GDM1 (cell line): Measurements from ENCODE around the gene NKIRAS1.

Experiments
- DNase-seq: peaks from one replicate; lab custom pipeline; 2025; lab: John Stamatoyannopoulos, UW

NKIRAS1 gene

DNA sequence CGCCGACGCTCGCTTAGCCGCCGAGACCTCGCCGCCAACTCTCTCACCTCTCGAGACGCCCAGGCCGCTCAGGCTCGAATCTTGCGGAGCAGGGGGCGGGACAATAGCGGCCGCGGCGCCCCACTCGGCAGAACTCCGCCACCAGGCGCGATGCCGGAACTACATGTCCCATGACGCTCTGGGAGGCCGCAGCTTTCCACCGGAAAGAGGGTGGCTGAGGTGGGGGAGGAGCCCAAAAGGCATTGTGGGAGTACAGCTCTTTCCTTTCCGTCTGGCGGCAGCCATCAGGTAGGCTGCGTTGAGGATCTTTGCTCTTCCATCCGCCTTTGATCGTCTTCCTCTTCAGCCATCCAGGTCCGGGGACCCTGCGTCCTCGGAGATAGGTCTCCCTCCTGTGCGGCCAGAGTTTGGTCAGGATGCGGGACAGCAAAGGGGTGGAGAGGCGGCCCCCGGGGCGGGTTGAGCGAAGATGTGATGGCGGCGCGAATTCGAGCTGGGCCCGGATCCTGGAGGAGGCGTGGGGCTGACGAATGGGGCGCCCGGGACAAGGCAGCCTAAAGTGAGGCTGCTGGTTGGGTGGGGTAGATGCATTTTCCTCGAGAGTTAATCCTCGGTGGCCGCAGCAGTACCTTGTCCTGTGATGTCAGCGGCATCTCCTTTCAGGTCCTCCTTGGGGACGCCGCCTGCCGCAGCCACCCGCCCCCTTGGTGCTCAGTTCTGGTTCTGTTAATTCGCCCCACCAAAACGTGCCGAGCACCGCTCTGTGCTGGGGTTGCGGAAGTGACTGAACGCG lies at the start of gene NKIRAS1, which contains the start of gene RPL15:
Gene NKIRAS1 (minus strand): TSS at position 105 of the 793 bp plus-strand sequence. CDS start 6,086 bp downstream, outside the sequence.
Gene RPL15 (plus strand): TSS at position 247 of the 793 bp plus-strand sequence. CDS start 728 bp downstream, outside the sequence.
- DNase-seq = peak; percentile 96

DNA sequence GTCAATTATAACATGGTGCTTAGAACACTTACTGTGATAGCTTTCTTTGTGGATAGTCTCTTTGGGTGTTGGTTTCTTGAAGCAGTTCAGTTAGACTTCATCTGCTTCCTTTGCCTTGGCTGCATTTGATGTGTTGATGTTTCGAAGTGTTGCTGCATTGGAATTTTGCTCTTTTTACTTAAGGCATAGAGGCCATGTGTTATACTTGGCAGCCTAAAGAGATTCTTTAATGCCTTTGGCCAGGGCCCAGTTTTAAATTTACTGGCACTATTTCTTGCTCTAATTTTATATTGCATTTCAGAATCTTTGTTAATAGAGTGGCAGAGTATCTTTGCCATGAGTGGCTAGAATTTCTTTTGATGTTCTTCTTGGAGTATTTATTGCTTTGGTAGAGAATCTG lies 49.5 kb upstream of the NKIRAS1 start:
- no peak for DNase-seq

DNA sequence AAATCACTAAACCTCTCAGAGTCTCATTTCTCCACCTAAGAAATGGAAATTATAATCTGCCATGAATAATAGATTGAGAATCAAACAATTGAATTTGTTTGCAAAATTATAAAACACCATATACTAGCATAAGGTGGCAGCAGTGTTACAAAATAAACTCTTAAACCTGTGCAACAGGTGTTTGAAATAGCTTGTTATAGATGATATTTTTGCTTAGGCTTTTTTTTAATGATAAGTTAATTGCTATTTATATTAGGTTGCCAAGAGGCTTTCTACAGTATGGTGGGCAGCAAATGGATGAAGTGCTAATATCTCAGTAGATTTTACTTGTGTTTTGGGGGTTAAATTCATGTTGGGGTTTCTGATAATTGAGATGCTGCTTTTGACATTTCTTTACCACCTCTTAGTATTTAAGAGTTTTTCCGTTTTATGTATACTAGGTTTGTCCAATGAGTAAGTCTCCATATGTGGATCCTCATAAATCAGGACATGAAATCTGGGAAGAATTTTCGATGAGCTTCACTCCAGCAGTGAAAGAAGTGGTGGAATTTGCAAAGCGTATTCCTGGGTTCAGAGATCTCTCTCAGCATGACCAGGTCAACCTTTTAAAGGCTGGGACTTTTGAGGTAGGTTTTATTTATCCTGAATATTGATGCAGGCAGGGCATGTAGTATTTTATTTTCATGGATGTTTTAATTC lies 47.9 kb upstream of the NKIRAS1 start:
- no peak for DNase-seq

DNA sequence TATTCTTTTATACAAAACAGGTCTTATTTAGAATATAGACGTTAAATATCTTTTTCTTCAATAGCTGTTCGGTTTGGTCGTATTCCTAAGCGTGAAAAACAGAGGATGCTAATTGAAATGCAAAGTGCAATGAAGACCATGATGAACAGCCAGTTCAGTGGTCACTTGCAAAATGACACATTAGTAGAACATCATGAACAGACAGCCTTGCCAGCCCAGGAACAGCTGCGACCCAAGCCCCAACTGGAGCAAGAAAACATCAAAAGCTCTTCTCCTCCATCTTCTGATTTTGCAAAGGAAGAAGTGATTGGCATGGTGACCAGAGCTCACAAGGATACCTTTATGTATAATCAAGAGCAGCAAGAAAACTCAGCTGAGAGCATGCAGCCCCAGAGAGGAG lies 45.1 kb upstream of the NKIRAS1 start:
- no peak for DNase-seq

DNA sequence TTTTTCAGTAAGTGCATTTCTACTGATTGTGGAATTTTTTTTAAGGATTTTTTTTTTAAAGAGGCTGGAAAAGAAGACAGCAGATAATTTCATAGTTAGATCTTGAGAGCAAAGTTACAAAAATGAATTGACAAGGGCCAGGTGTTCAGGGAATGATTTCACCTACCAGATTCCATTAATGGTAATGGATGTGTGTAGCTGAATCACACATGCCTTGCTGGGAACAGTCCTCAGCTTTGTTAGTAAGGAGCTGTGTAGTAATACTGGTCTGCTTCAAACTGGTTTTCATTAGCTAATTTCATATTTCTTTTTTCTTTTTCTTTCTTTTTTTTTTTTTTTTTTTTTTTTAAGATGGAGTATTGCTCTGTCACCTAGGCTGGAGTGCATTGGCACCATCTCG lies 44.3 kb upstream of the NKIRAS1 start:
- no peak for DNase-seq

DNA sequence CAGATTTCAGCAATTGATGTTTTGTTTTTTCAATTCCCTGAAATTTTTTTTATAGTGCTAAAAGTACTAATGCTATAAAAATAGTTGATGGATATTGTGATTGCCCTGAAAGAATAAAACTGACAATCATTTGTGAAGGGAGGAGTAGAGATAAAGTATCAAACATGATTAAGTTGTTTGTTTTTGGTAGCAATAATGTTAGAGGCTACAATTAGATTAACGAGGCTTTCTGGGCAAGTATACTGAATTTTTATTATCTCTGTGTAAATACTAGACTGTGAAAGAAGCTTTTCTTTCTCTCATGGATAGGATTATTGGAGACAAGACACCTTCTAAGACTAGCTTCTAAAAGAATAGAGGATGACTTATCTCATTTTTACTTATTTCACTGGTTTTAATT lies 43.9 kb upstream of the NKIRAS1 start:
- DNase-seq = no peak

DNA sequence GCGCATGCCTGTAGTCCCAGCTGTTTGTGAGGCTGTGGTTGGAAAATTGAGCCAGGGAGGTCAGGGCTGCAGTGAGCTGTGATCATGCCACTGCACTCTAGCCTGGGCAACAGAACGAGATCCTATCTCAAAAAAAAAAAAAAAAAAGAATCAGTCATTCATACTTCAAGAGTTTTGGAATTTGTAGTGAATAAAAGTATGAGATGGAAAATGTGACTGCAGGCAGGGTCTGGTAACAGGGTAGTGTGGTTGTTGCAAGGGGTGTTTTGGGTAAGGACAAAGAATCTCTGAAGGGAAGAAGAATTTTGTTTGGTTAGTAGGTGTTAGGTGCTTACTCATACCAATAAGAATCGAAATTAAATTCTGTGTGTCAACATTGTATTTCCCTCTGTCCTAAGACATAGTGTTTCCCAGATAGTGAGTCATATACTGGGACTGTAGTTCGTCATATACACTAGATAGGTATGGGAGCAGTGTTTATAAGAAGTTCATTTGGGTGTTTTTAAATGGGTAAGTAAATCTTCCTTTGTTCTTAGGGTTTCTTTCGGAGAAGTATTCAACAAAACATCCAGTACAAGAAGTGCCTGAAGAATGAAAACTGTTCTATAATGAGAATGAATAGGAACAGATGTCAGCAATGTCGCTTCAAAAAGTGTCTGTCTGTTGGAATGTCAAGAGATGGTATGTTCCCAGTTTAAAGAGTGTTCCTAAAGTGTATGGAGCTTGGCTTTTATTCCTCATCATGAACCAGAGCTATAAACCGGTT lies 42.5 kb upstream of the NKIRAS1 start:
- DNase-seq = no peak

DNA sequence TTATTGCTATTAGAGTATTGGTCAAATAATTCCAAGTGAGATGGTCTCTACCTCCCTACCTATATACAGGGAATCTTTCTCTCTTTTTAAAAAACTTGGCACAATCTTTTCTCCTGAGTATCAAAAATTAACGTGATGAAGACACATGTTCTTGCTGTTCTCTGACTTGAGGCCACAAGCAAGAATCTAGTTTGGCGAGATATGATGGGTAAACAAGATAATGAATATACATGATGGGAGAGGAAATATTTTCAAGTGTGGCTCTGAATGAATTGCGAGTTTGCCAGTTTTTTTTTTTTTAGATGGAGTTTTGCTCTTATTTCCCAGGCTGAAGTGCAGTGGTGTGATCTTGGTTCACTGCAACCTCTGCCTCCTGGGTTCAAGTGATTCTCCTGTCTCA lies 39.9 kb upstream of the NKIRAS1 start:
- no peak for DNase-seq

DNA sequence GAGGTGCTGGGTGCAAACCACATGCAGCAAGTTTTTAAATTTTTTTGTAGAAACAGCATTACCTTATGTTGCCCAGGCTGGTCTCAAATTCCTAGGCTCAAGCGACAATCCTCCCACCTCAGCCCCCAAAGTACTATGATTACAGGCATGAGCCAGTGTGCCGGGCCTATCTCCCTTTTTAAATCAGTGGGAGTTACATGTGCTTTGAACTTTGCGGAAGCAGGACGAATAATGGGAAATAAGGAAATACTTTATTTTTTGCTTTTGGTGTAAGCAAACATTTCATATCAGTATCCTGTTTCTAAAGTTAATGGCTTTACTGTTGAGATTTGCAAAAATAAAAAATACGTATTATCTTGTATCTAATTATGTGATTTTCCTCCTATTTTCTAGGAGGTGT lies 37.4 kb upstream of the NKIRAS1 start:
- no peak for DNase-seq

DNA sequence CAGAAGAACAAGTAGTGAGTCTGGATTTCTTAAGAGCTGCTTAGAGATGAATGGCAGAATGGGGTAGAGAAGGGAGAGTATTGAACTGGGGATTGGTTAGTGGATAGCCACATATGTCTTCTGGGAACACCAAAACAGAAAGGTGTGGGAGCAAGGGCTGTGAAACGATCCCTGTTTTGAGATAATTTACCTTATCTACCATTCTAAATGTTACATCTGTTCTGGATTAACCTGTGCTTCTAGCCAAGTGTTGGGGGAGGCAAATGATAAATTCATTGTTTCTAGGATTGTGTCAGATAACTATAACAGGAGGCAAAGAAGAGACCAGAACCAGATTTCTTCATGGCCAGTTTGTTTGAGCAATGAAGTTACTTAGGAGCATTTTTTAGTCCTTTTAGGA lies 36.7 kb upstream of the NKIRAS1 start:
- no peak for DNase-seq

DNA sequence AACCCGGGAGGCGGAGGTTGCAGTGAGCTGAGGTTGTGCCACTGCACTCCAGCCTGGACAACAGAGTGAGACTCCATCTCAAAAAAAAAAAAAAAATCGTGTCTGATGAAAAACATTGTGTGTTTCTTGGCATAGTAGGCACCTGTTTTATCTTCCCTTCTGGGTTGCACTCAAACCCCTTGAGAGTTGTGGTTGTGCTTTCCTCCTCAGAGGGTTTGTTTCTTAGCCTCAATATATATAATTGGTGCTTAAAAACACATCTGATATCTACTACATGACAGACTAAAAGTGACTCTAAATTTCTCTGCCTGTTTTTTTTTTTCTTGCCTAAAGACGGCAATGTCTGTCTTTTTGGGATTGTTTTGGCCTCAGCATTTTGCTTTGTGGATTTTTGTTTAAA lies 35.9 kb upstream of the NKIRAS1 start:
- DNase-seq = no peak

DNA sequence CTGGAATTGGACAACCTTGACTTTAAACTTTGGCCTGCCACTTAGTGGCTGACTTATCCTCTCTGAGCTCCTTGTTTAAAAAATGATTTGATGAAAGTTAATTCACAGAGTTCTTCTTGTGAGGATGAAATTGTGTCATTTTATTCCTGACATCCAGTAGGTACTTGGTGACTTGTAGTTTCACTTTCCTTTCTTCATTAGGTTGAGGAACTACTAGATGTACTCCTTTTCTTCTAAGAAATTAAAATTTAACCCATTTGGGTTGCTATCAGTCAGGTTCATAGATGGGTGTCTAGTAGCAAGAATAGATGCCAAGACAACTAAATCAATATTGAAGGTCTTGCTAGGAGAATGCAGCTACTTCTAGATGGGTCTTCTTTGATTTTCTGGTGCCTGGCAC lies 33.5 kb upstream of the NKIRAS1 start:
- DNase-seq = no peak

DNA sequence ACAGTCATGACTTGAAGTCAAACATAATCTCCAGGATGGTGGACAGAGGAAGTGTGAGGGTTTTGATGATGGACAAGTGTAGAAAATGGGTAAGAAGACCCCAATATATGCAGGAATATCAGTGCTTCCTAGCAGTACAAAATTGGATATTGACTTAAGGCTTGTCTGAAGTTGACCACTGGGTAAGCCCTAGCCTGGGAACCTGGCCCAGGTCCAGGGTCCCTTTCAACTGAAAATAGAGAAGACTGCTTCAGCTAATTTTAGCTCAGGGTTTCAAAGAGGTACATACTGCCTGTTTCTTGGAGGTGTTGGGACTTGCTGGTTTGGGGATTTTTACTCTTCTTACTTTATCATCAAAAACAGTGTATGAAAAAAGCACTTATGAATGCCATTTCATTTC lies 33.0 kb upstream of the NKIRAS1 start:
- DNase-seq = no peak

DNA sequence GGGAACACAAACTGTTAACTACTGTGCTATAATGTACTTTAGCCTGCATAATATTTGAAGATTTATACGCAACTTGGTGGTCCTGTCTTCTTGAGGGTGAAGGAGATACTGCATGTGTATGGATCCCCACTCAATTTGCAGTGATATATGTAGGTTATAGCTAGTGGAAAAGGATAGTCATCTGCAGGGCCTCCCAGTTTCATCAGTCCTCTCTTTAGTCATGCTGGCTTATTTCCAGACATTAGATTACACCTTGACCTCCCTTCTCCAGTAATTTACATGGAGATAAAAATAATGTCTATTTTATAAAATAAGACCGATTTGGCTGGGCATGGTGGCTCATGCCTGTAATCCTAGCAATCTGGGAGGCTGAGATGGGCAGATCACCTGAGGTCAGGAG lies 32.0 kb upstream of the NKIRAS1 start:
- no peak for DNase-seq

DNA sequence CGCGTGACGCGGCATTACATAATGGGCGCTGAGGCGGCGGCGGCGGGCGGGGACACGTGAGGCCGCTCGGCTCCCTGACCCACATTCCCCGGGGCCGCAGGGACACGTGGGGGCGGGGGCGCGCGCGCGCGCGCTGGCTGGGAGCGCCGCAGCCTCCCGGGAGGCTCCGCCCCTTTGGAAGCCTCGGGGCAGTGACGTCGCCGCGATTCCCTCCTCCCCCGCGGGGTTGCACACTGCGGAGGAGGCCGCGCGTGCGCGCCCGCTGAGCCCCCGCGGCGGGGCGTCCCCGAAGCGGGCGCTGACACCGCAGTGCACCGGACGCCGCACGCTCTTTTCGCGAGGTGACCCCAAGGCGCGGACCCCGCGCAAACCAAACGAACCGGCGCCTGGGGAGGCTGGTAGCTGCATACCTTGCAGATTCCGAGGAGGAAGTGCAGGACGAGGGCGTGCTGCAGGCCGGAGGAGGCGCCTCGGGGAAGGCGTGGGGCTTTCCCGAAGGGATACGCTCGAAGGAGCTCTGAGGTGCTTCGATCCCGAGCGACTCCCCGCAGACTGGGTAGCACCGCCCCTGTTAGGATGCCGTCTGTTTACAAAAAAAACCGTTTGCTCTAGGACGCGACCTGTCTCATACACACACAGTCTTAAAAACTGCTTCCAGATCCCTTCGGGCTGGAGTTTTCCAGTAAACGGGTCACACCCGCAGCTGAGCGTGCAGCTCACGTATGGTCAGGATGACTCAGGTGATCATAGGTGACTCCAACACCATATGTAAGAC lies 29.3 kb upstream of the NKIRAS1 start:
- peak; percentile 97 for DNase-seq

DNA sequence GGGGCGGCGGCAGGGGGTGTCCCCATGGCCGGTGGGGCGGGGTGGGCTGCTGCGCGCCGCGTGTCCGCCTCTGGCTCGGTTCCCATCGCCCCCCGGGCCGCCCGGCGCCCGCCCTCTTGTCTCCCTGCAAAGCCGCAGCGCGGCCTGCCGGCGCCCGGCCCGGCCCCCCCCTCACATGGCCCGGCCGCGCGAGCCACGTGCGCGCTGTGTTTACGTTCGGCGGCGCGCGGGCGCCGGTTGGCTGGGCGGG lies 28.8 kb upstream of the NKIRAS1 start:
- DNase-seq = no peak

DNA sequence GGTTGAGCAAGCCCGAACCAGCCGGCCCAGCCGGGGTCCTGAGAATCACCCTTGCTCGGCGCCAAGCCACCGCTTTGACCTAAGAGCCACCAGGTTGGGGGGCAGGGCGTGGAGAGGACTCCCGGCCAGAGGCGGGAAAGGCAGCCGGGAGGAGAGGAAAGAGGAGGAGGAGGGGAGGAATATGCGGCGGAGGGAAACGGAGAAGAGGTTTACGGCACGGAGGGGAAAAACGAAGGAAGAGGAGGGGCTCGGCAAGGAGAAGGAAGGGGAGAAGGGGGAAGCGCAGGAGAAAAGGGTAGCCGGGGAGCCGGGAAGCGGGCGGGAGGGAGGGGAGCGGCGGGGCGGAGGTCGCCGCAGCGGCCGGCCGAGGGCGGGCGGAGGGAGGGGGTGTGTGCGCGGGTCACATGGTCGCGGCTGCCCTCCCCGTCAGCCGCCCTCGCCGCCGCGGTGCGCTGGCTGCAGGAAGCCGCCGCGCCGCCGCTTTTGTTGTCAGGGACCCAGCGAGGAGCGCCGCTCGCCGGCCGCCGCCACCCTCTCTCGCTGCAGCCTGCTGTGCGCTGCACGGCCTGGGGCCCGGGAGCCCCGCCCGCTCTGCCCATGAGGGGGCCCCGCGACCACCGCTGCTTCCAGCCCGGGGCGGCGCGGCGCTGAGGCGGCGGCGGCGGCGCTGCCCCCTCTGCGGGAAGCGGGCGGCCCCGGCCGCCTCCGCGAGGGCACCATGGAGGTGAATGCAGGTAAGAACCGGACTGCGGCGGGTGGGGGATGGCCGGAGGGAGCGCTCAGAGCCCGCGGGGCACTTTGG lies 28.3 kb upstream of the NKIRAS1 start, which contains the start of gene NR1D2:
Gene NR1D2 (plus strand): TSS at position 426 of the 802 bp plus-strand sequence. CDS start 293 bp downstream, at position 719.
- DNase-seq = peak; percentile 80

DNA sequence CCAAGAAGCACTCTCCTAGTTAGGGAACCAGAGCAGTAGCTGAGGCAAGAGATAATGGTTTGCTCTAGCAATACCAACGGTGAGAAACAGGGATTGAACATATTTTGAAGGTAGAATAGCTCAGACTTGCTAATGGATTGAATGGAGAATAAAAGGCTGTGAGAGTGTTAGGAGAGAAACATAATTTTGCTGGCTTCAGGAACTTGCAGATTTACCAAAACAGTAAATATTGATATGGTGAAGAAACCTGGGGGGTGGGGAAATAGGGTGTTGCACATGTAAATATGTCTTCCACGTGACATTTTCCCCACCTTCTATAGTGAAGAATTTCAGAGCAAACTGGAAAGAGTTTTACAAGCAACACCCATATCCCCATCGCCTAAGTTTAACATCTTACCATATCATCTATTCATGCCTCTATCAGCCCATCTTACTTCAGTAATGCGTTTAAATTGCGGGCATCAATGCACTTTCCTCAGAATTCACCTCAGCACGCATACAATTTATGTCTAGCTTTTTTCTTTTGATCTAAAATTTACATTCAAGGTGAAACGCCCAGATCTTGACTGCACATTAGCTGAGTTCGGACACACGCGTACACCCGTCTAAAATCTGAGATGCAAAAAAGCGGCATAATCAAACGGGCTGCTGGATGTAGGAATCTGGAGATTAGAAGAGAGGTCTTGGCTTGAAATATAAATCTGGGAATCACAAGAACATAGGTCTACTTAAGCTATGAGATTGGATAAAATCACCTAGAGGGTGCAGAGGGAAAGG lies 27.4 kb upstream of the NKIRAS1 start:
- no peak for DNase-seq

DNA sequence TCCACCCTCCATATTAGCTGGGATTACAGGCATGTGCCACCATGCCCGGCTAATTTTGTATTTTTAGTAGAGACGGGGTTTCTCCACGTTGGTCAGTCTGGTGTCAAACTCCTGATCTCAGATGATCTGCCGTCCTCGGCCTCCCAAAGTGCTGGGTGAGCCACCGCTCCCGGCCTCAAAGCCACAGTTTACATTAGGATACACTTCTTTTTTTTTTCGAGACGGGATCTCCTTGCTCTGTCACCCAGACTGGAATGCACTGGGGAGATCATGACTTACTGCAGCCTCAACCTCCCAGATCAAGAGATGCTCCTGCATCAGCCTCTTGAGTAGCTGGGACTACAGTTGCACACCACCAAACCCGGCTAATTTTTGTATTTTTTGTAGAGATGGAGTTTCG lies 25.8 kb upstream of the NKIRAS1 start:
- no peak for DNase-seq

DNA sequence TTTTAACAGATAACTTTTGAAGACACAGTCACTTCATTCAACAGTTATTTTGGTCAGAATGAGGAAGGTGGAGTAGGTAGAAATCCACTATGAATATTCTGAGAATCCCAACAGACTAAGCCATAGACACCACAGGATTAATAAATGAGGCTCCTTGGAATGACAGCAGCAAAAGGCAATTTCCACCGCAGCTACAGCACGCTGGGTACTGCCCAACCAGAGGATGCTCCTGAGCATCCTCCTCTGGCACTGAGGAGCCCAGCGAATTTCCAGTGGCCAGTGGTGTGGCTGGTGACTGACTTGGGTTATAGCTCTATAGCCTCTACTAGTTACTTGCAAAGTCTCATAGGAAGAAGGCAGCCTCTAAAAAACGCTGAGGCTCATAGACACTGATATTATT lies 24.6 kb upstream of the NKIRAS1 start:
- DNase-seq = no peak
